ENCODE results near the gene UTS2R. TPM values are rescaled to one million over a fixed set of nuclear protein-coding genes. Genes with fewer than 3 reads are reported as not detected.

The UTS2R gene
- polyA plus RNA-seq, 1 donor (not counting 4 experiments of a cell fraction or from before 2014, with no cell fraction given), result not detected

DNA sequence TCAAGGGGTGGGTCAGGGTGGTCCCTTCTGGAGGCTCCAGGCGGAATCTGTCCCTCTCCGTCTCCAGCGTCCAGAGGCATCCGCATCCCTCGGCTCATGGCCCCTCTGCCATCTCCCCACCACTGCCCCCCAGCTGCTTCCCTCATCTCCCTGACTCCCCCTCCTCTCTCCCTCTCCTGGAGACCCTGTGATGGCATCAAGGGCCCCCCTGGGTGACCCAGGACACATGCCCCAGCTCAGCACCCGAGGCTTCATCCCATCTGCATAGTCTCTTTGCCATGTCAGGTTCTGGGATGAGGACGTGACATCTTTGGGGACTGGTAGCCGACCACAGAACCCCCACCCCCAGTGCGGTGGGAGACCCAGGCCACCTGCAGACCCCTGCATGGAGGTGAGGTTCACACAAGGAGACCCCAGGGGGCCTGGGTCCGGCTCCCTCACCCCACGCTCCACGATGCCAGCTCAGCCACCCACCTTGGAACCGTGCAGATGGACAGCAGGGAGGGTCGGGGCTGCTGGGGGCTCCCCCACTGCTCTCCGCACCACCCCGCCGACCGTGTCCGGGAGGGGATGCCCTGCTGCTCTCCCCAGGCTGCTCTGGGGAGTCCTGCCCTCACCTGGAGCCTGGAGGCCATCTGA is 41.8 kb upstream of the UTS2R start:
- Histone ChIP-seq H3K9me1 (ENCODE audit: control insufficient read depth, extremely low read depth, insufficient read depth, low read length) (peaks cover under 1% of the 10 kb centered on the region), H3K4me2 (ENCODE audit: control insufficient read depth, extremely low read depth, insufficient read depth, low read depth, low read length) (no peak overlapping the region), H4K20me1 (ENCODE audit: control insufficient read depth, extremely low read depth, insufficient read depth, low read length) (peaks cover 3% of the 10 kb centered on the region), H3K27me3 (ENCODE audit: control insufficient read depth, extremely low read depth, insufficient read depth, low read length) (peaks cover 35% of the 10 kb centered on the region), H3K4me3 (ENCODE audit: control insufficient read depth in 2 of 3, extremely low read depth in 1 of 3, insufficient read depth in 2 of 3, low read depth in 1 of 3, low read length in 3 of 3) (no peak overlapping the region), H3K79me2 (ENCODE audit: control insufficient read depth, insufficient read depth, low read length) (no peaks in the 10 kb centered on the region), H3K4me1 (ENCODE audit: control insufficient read depth, extremely low read depth, insufficient read depth, low read length) (peaks cover 40% of the 10 kb centered on the region), H3K27ac (ENCODE audit: control insufficient read depth, insufficient read depth, low read length) (no peak overlapping the region), H3K9me3 (ENCODE audit: control insufficient read depth, low read depth, low read length) (no peaks in the 10 kb centered on the region), H3K9ac (ENCODE audit: control insufficient read depth, extremely low read depth, insufficient read depth, low read length) (no peak overlapping the region), H3K36me3 (ENCODE audit: control insufficient read depth in 2 of 2, extremely low read depth in 1 of 2, insufficient read depth in 2 of 2, low read length in 2 of 2) (no peaks in the 10 kb centered on the region), H2AFZ (ENCODE audit: control insufficient read depth, low read length) (no peak overlapping the region)
- FAIRE-seq (no peak), DNase-seq (ENCODE audit: low read depth, low spot score) (no peak)
- dilution Hi-C loops (cut with MboI; ENCODE audit: extremely low pct_ligation_motif_present, low sequenced_read_pairs), result no loop called here
- no peak for TF ChIP-seq EZH2 (IDR thresholded peaks at IDR 0.05; ENCODE audit: low read length)
- TF ChIP-seq, protein P1, sequence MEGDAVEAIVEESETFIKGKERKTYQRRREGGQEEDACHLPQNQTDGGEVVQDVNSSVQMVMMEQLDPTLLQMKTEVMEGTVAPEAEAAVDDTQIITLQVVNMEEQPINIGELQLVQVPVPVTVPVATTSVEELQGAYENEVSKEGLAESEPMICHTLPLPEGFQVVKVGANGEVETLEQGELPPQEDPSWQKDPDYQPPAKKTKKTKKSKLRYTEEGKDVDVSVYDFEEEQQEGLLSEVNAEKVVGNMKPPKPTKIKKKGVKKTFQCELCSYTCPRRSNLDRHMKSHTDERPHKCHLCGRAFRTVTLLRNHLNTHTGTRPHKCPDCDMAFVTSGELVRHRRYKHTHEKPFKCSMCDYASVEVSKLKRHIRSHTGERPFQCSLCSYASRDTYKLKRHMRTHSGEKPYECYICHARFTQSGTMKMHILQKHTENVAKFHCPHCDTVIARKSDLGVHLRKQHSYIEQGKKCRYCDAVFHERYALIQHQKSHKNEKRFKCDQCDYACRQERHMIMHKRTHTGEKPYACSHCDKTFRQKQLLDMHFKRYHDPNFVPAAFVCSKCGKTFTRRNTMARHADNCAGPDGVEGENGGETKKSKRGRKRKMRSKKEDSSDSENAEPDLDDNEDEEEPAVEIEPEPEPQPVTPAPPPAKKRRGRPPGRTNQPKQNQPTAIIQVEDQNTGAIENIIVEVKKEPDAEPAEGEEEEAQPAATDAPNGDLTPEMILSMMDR (optimal IDR thresholded peaks at IDR 0.05 in 1 of 3, IDR thresholded peaks at IDR 0.05 in 1 of 3, conservative IDR thresholded peaks at IDR 0.05 in 1 of 3; ENCODE audit: extremely low read depth in 1 of 3, insufficient read depth in 2 of 3, low read length in 3 of 3), result no peak

DNA sequence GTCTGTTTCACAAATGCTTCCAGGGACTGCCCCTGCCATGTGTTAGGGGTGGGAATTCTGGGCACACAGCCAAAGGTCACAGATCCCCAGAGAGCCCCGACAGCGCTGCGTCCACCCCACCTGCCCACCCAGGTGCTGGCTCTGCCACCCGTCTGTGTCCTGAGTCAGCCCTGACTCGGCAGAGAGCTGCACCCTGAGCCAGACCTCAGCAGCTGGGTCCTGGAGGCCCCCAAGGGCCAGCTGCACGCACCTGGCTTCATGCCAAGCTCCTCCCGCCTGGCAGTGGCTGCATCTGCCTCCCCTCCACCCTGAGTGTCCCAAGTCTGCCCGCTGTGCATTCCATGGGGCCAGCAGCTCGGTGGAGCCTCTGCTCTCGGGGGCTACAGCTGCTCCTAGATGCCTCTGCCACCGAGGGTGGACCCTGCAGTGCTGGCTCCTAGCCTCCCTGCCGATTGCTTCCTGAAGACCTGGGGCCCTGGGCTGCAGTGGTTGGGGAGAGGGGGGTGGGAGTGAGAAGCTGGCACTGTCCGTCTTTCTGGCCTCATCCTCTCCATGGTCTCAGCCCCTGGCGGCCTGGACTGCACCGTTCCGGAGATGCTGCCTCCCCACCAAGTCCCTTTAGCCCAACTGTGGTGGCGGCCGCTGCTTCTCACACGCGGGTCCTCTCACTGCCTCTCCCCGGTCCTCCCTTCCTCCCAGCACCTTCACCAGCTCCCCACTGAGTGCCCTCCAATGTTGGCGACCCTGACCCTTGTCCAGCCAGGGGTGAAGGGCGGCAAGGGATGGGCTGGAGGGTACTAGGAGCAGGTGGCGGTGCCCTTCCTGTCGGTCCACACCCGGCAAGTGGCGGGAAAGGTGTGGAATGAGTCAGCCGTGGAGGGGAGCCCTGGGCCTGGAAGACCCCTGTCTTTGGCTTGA is 41.0 kb upstream of the UTS2R start:
- no peak for FAIRE-seq
- peaks cover 41% of the 10 kb centered on the region for H3K4me1 ChIP-seq (ENCODE audit: control insufficient read depth, extremely low read depth, insufficient read depth, low read length)
- dilution Hi-C loops (cut with MboI; ENCODE audit: extremely low pct_ligation_motif_present, low sequenced_read_pairs), result no loop called here

More for the DNA sequence above, 41.0 kb upstream of the UTS2R start:
- Histone ChIP-seq H3K4me3 (ENCODE audit: control insufficient read depth in 2 of 3, extremely low read depth in 1 of 3, insufficient read depth in 2 of 3, low read depth in 1 of 3, low read length in 3 of 3) (no peak overlapping the region), H3K27ac (ENCODE audit: control insufficient read depth, insufficient read depth, low read length) (no peak overlapping the region), H4K20me1 (ENCODE audit: control insufficient read depth, extremely low read depth, insufficient read depth, low read length) (peaks cover 3% of the 10 kb centered on the region), H3K9me3 (ENCODE audit: control insufficient read depth, low read depth, low read length) (no peaks in the 10 kb centered on the region), H2AFZ (ENCODE audit: control insufficient read depth, low read length) (no peak overlapping the region), H3K9ac (ENCODE audit: control insufficient read depth, extremely low read depth, insufficient read depth, low read length) (no peak overlapping the region), H3K36me3 (ENCODE audit: control insufficient read depth in 2 of 2, extremely low read depth in 1 of 2, insufficient read depth in 2 of 2, low read length in 2 of 2) (no peaks in the 10 kb centered on the region), H3K27me3 (ENCODE audit: control insufficient read depth, extremely low read depth, insufficient read depth, low read length) (peaks cover 35% of the 10 kb centered on the region), H3K9me1 (ENCODE audit: control insufficient read depth, extremely low read depth, insufficient read depth, low read length) (no peaks in the 10 kb centered on the region), H3K4me2 (ENCODE audit: control insufficient read depth, extremely low read depth, insufficient read depth, low read depth, low read length) (no peak overlapping the region), H3K79me2 (ENCODE audit: control insufficient read depth, insufficient read depth, low read length) (no peaks in the 10 kb centered on the region)
- no peak for TF ChIP-seq EZH2 (IDR thresholded peaks at IDR 0.05; ENCODE audit: low read length)
- TF ChIP-seq, protein P1 (optimal IDR thresholded peaks at IDR 0.05 in 1 of 3, IDR thresholded peaks at IDR 0.05 in 1 of 3, conservative IDR thresholded peaks at IDR 0.05 in 1 of 3; ENCODE audit: extremely low read depth in 1 of 3, insufficient read depth in 2 of 3, low read length in 3 of 3), result no peak
- no peak for DNase-seq (ENCODE audit: low read depth, low spot score)
